OCI-LY3 (cell line): ENCODE measurements around the gene PHACTR3.

ENCODE experiments used
- H2AFZ ChIP-seq: fragments of 200-600, 300-600 bp; shearing (Covaris generic); 2 replicates; pipeline ENCODE4 v1.6.0; 2014; ENCODE audit warnings: antibody characterized with exemption, low read depth, low read length
- H3K27ac ChIP-seq: fragments of 200-600, 300-600 bp; sonication (generic); 2 replicates; pipeline ENCODE4 v1.5.1; 2014; ENCODE audit warnings: mild to moderate bottlenecking, low read length, moderate library complexity, mixed read lengths
- H3K27me3 ChIP-seq: fragments of 200-600, 300-600 bp; sonication (generic); 2 replicates; pipeline ENCODE4 v1.6.1; 2014; ENCODE audit warnings: low read depth, low read length, mixed read lengths
- H3K36me3 ChIP-seq: fragments of 200-600, 300-600 bp; sonication (generic); replicated peaks from 2 replicates; pipeline ENCODE3; 2014; ENCODE audit warnings: low read depth, low read length, mixed read lengths
- H3K4me1 ChIP-seq: fragments of 300-600, 200-600 bp; sonication (generic); 2 replicates; pipeline ENCODE4 v1.6.1; 2014; ENCODE audit warnings: low read length, mixed read lengths
- H3K4me2 ChIP-seq: fragments of 200-600, 300-600 bp; sonication (generic); 2 replicates; pipeline ENCODE4 v1.6.1; 2014; ENCODE audit warnings: low read length, mixed read lengths
- H3K4me3 ChIP-seq: fragments of 300-600, 200-600 bp; sonication (generic); 2 replicates; pipeline ENCODE4 v1.5.1; 2014; ENCODE audit warnings: antibody characterized with exemption, mild to moderate bottlenecking, low read length, moderate library complexity
- H3K79me2 ChIP-seq: fragments of 300-600, 200-600 bp; shearing (Covaris generic); 2 replicates; pipeline ENCODE4 v1.6.1; 2014; ENCODE audit warnings: mild to moderate bottlenecking, low read length, mixed read lengths
- H3K9ac ChIP-seq: fragments of 300-600, 200-600 bp; shearing (Covaris generic); 2 replicates; pipeline ENCODE4 v1.6.0; 2014; ENCODE audit warnings: mild to moderate bottlenecking, low read length, moderate library complexity
- H3K9me3 ChIP-seq: fragments of 200-600, 300-600 bp; shearing (Covaris generic); 2 replicates; pipeline ENCODE4 v1.6.1; 2014; ENCODE audit warnings: low read length, mixed read lengths; ENCODE audit not compliant: insufficient read depth
- H4K20me1 ChIP-seq: fragments of 200-600, 300-600 bp; sonication (generic); 2 replicates; pipeline ENCODE4 v1.6.1; 2016; ENCODE audit warnings: low read length, mixed read lengths; ENCODE audit not compliant: insufficient read depth
- CTCF ChIP-seq: fragments of 200-600, 300-600 bp; sonication (generic); IDR thresholded peaks from 2 replicates; pipeline ENCODE4 v1.5.1; 2014; ENCODE audit warnings: antibody characterized with exemption, low read length, low read depth
- EZH2phosphoT487 ChIP-seq: fragments of 200-600 bp; shearing (Covaris generic); IDR thresholded peaks from 2 replicates; pipeline ENCODE4 v1.6.1; 2018; ENCODE audit warnings: antibody characterized with exemption, mixed run types, low read depth

The PHACTR3 gene

GRCh38 chr20:59891581-59891980 lies 287.2 kb downstream of the PHACTR3 start:
- Histone ChIP-seq H4K20me1 (no peaks in the 10 kb centered on the region), H3K36me3 (no peaks in the 10 kb centered on the region), H3K9me3 (no peaks in the 10 kb centered on the region), H3K27ac (no peak overlapping the region), H3K79me2 (no peaks in the 10 kb centered on the region), H3K4me3 (no peak overlapping the region), H3K9ac (no peak overlapping the region), H3K4me2 (no peak overlapping the region), H3K27me3 (peaks cover 46% of the 10 kb centered on the region), H3K4me1 (peaks cover 7% of the 10 kb centered on the region), H2AFZ (no peak overlapping the region)
- TF ChIP-seq EZH2phosphoT487 (no peak), CTCF (no peak)

- H3K79me2 ChIP-seq = no peaks in the 10 kb centered on the region
- H2AFZ ChIP-seq = no peak overlapping the region
- no peaks in the 10 kb centered on the region for H3K9me3 ChIP-seq
- TF ChIP-seq CTCF (no peak), EZH2phosphoT487 (no peak)
- no peak overlapping the region for H3K9ac ChIP-seq
- no peak overlapping the region for H3K4me2 ChIP-seq
- H4K20me1 ChIP-seq = no peaks in the 10 kb centered on the region
- H3K4me3 ChIP-seq = no peak overlapping the region
- H3K27me3 ChIP-seq = peaks cover 44% of the 10 kb centered on the region
- H3K36me3 ChIP-seq = no peaks in the 10 kb centered on the region
- peaks cover 7% of the 10 kb centered on the region for H3K4me1 ChIP-seq
- no peak overlapping the region for H3K27ac ChIP-seq
These were observed 291.6 kb downstream of the PHACTR3 start for GRCh38 chr20:59895908-59896307.
